IPS DF 19.7 (cell line): ENCODE data around the gene MOV10.

Source experiments
- DNase-seq: peaks from one replicate; pipeline ENCODE4 v3.0.0-alpha.2; 2013; ENCODE audit warnings: low read depth, low spot score

The MOV10 gene

DNA sequence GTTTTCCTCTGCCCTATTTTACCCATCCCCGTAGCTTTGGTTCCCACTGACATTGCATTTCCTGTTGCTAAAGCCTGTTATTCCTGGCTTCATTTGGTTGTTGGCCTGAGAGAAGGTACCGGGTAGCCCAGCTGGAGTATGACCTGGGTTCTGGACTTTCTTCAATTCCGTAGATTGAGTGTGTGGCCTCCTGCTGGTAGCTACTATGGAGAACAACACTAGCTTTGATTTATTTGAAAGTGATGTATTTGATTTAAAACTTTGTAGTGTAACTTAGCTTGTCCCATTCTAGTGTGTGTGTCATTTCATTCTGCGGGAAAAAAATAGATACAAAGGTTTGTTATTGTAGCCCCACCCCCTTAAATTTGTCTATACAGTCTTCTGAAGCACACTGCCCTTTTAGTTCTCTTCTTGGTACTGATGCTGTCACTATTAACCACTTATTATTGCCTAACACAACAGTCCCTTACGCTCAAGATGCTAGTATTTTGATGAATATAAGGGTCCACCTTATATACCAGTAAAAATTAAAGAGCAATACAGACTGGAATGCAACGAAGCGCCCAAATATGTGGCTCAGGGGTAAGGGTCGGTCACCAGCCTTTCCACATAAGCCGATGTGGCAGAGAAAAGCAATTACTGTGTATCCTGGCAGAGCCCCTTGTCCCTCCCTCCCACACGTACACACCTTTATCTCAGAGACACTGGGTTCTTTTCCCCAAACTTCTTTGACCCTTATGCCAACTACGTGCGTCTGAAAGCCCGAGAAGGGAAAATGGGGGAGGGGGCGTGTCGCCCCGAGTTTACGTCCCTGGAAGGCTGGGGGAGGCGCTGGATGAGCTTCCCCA is 643 bp upstream of the MOV10 start:
- DNase-seq, result no peak

DNA sequence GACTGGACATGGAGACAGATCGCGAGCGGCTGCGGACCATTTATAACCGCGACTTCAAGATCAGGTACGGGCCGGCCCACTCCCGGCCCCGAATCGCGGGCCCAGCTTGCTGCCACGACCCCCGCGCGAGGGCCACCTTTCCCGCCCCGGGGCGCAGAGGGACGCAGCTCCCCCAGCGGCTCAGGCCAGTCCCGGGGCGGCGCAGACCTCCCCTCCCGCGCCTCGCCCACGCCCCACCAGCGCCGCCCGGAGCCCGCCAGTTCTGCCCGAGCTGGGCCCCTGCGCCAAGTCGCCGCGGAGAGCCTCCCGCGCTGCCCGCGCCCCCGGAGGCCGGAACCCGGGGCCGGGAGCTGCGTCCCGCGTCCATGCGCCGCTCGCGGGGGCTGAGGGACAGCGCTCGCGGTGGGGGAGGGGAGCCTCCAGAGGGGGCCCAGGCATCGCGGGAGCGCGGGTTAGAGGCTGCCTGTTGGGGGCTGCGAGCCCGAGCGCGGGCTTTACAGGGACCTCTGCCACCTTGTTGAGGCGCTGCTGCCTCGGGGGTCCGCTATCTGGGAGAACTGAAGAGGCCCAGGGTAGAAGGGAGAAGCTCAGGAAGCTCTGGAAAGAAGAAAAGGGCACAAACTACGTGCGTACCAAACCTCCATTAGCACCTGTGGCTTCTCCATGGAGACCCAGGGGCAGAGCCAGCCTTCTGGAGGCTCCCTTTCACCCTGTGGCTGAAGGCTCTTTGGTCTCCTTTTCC is 698 bp downstream of the MOV10 start:
- no peak for DNase-seq

DNA sequence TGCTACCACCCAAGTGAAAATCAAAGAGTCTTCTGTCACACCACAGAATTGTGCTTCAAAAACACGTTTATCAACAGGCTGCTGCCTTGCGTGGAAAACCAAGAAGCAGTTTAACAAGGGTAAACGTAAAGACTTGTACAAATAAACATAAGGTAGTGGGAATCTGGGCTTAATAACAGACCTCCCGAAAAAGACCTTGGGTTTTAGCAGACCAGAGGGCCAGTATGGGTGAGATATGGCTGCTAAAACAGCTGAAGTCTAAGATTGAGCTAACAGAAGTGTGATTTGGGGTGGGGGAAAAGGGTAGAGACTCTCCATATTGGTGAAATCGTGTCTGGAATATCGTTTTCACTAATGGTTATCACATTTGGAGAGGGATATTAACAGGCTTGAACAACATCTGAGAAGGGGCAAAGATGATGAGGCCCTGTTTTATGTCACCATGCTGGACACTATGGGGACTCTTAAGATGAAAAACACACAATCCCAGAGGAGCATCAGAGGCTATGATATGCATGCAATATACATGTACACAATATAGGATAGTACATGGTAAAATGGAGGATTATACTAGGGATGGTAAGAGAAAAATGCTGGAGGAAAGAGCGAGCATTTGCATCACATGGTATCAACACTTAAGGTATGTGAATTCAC is 1.4 kb downstream of the MOV10 start:
- no peak for DNase-seq

DNA sequence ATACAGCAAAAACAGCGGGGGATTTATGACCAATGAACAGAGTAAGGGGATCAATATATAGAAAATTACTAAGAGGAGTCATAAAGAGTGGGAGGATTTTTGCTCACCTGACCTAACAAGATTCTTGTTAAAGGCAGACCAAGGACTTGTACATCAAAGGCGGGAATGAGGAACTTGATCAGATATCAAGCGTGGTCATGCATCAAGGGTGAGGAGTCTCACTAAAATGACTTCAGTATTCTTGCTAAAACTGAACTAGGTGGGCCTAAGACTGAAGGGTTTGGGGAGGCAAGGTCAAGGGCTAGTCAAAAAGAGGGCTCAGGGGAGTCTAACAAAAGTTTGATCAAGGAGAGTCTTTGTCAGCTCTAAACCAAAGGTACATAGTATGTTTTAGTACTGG is 2.1 kb downstream of the MOV10 start:
- DNase-seq, result no peak

DNA sequence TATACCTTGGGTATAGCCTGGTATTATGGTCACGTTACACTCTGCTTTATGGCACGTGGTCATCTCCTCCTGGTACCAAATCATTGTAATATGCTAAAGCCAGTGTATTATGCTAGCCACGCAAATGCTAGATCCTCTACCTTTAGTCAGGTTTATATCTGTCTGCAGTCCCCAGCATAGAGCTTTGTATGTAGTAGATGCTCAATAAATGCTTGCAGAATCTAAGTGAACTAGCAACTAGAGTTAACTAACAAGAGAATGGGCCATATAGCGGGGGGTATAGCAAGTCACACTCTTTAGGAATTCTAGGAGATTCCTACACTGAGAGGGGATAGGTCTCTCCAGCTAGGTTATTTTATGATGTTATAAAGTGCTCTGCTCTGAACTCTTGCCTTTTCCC is 3.0 kb downstream of the MOV10 start:
- no peak for DNase-seq

DNA sequence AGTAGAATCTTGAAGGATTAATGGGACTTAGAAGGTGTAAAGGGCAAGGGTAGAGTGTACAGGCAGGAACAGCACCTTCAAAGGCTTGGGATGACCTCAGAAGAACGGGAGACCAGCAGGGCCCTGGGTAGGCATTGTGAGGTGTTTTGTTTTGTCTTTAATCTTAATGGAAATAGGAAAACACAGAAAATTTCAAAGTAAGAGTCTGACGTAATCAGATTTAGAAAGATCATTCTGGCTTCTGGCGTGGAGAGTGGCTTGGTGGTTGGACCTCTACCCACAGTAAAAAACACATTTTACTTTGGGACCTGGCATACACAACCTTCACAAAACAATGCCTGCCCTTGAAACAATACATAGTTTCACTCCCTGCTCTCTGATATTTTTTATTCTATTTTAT is 4.1 kb downstream of the MOV10 start:
- DNase-seq, result no peak

DNA sequence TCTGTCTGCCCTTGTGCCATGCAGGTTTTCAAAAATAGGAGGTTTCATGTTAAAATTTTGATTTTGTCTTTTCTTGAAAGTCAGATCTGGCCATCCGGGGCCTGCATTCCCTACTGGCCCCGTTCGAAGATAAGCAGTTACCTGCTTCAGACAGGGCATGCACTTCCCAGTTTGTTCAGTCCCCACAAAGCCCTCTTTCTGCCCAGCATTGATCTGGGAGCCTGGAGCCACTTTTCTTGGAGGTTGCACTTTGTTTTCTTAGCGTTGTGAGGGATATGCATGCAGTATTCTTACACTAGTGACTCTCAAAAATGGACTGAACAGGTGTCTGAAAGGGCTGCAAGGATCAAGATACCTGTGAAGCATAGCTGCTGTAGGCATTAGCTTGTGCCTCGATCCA is 11.5 kb downstream of the MOV10 start:
- no peak for DNase-seq

DNA sequence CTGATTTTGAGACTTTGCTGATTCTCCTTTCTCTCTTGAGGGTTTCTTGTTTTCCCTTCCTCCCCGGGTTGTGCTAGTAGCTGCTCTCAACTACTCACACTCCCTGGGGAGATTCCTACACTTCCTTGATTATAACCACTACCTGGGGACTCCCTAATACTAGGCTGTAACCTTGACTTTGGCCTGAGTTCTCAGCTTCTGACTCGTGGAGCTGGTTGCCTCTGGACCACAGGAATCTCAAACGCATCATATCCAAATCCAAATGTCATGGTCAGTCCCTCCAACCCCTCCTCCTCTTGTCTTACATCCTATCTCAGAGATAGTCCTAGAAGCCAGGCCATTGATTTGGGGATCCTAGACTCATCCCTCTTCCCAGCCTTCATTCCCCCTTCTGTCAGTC is 12.0 kb downstream of the MOV10 start:
- no peak for DNase-seq

DNA sequence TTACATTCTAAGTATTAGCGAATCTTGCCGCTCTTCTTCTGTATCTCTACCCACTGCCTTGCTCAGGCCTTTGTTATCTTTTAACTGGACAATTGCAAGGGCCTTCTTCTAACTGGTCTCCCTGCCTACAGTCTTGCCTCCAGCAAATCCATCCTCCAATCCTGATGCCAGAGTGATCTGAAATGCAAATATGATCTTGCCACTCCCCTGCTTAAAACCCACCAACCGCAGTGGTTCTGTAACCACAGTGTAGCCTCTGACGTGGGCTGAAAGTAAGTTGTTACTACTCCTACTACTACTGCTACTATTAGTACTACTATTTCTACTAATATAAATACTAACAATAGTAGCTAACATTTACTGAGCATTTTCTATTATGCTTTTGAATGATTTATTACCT is 12.4 kb downstream of the MOV10 start:
- DNase-seq, result no peak

DNA sequence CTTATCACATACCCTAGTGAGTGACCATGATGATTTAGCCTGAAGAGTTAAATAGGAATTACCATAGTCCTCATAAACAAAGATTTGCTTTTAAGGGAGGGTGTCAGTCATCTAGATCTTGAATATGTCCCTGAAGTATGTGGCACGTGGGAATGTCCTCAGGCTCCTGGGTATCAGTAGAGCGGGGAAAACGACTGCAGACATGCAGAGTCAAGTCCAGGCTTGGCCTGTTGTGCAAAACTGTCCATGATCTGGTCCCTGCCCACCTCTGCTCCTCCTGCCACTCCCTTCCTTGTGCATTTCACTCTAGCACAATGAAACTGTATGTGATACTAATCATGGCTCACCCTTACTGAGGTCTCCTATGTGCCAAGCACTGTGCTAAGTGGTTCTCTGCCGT is 12.9 kb downstream of the MOV10 start:
- DNase-seq, result no peak

DNA sequence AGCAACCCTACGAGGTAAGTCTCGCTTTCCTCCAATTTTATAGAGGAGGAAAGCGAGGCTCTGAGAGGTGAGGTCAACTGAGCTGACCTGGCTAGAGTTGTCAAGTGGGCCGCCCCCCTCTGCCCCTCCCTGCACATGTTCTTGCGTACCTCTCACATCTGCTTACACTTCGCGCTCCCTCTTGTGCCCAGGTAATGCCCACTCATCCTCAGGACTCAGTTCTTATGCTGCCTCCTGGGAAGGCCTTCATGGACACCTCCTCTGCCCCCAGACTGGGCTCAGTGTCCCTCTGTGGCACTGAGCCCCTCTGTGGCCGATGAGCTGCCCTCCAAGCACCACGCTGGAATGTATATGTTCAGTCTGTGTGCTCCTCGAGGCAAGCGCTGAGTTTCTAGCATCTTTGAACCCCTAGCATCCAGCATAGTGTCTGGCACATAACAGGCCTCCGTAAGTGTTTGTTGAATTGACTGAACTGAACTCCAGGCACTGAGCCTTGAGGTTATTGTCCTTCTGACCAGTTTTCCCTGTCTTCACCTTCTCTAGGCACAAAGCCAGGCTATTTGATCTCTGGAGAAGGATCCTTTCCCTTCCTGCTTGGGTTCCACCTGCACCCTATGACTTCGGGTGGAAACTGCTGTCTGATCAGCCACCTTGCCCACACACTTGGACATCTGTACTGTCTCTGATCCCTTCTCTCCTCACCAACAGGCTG is 13.5 kb downstream of the MOV10 start:
- DNase-seq, result no peak

DNA sequence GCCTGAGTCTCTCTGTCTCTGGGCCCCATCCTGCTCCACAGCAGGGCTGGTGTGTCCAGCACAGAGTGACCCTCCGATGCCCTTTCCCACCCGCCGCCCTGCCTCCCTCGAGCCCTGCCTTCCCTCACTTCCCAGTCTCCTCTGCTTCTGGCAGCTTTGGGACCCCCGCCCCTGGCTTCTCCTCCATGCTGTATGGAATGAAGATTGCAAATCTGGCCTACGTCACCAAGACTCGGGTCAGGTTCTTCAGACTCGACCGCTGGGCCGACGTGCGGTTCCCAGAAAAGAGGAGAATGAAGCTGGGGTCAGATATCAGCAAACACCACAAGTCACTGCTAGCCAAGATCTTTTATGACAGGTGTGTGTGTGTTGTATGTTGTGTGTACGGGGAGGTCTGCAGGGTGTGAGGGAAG is 14.3 kb downstream of the MOV10 start:
- DNase-seq, result no peak

DNA sequence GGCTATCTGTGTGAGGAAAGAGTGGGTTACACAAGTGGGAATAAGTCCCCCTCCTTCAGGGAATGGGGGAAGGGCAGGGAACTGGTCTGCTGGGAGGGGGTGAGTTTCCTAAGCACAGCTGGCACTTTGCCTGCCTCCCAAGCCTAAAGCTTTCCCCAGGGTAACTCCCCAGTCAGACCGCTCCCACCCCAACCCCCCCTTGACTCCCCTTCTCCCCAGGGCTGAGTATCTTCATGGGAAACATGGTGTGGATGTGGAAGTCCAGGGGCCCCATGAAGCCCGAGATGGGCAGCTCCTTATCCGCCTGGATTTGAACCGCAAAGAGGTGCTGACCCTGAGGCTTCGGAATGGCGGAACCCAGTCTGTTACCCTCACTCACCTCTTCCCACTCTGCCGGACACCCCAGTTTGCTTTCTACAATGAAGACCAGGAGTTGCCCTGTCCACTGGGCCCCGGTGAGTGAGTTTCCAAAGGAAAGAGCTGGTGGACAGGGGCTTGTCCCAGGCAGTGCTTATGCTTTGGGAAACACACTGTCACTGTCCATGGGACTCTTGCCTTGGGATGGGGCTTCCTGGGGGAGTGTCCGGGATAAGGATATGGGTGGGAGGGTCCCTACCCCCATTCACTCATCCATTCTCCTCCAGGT is 14.9 kb downstream of the MOV10 start:
- no peak for DNase-seq

DNA sequence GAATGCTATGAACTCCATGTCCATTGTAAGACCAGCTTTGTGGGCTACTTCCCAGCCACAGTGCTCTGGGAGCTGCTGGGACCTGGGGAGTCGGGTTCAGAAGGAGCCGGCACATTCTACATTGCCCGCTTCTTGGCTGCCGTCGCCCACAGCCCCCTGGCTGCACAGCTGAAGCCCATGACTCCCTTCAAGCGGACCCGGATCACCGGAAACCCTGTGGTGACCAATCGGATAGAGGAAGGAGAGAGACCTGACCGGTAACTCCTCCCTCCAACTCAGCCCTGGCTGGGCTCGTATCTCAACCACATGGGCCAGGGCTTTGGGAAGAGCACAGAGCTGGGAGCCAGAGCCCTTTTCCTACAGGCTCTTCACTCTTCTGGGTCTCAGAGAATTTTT is 15.4 kb downstream of the MOV10 start:
- DNase-seq, result no peak

DNA sequence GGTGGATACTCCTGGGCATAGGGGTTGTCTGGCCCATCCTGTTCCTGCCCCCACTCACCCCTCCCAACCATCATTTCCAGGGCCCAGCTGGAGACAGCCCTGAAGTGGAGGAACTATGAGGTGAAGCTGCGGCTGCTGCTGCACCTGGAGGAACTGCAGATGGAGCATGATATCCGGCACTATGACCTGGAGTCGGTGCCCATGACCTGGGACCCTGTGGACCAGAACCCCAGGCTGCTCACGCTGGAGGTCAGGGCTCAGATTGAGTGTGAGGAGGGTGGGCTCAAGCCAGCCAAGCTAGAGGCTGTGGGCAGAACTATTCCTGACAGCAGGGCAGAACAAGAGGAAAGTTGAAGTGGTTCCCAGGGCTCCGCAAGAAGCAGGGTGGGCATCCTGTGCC is 18.2 kb downstream of the MOV10 start:
- DNase-seq, result no peak

DNA sequence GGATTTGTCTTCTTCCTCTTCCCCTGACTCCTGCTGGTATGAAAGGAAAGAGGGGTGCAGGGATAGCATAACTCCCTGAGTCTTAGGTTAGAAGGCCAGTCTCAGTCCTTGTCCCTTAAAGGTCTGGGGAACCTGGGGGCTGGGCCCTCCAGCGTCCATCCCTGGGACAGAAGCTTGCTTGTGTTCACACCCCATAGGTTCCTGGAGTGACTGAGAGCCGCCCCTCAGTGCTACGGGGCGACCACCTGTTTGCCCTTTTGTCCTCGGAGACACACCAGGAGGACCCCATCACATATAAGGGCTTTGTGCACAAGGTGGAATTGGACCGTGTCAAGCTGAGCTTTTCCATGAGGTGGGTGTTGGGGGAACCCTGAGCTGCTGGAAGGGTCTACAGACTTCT is 19.4 kb downstream of the MOV10 start:
- no peak for DNase-seq

DNA sequence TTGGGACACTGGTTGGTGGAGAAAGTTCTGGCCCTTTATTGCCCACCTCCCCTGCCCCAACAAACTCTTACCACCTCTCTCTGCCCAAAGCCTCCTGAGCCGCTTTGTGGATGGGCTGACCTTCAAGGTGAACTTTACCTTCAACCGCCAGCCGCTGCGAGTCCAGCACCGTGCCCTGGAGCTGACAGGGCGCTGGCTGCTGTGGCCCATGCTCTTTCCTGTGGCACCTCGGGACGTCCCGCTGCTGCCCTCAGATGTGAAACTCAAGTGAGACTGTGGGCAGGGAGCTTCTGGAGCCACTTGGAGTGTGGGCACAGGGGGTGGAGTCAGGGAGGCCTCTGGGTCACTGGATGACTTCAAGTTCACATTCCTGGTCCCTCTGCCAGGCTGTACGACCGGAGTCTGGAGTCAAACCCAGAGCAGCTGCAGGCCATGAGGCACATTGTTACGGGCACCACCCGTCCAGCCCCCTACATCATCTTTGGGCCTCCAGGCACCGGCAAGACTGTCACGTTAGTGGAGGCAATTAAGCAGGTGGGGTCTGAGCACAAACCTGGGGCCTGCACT is 20.0 kb downstream of the MOV10 start:
- no peak for DNase-seq

DNA sequence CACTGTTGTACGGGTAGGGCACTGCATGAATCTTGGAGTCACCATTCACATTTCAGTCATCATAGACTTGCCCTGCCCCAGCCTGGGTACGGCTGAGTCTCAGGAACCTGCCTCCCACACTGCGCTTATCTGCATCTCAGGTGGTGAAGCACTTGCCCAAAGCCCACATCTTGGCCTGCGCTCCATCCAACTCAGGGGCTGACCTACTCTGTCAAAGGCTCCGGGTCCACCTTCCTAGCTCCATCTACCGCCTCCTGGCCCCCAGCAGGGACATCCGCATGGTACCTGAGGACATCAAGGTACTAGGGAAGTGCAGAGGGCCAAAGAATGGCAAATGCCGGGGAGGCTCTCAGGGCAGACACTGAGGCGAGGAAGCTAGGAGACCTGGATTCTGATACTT is 20.8 kb downstream of the MOV10 start:
- DNase-seq, result no peak

DNA sequence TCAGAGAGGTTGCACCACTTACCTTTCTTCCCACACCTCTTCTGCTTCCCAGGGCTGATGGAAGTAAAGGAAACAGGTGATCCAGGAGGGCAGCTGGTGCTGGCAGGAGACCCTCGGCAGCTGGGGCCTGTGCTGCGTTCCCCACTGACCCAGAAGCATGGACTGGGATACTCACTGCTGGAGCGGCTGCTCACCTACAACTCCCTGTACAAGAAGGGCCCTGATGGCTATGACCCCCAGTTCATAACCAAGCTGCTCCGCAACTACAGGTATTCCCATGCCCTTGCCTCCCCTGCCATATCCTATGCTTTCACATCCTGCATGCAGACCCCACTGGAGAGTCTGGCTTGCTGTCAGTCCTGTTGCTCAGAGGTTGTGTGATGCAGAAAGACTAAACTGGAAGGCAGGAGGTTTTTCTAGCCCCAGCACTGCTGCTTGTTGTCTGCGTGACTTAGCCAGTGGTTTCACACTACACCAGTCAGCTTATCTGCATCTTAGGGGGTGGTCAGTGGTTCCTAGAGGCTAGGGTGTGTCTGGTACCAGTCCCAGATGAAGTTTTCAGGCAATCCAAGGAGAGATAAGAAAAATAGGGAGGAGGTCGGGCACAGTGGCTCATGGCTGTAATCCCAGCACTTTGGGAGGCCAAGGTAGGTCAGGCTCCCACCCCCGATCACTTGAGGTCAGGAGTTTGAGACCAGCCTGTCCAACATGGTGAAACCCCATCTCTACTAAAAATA is 22.3 kb downstream of the MOV10 start:
- no peak for DNase-seq

DNA sequence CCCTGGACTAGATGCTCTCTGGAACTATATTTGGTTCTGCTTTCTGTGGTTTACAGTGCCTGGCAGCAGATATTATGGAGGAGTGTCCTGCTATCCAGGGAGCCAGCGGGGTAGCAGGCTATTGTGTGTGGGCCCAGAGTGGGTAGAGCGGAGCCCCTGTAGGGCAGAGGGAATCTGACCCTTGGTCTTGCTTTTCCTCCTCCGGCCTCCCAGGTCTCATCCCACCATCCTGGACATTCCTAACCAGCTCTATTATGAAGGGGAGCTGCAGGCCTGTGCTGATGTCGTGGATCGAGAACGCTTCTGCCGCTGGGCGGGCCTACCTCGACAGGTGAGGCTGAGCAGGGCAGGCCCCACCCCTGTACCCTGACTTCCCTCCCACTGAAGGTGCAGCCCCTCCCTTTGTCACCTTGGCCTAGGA is 23.3 kb downstream of the MOV10 start:
- DNase-seq, result no peak
